Tibial nerve (tissue), 4 donors: ENCODE measurements around the gene ILF2. TPM values are rescaled to one million over a fixed set of nuclear protein-coding genes. Genes with fewer than 3 reads are reported as not detected.
"Not testable (repeated sequence)": the region's sequence is repeated elsewhere in the genome, so short reads cannot be mapped to it uniquely, and the experiment has no call there.

Experiments
- DNase-seq, 2 donors: peaks; one replicate each; pipeline ENCODE4 v3.0.0-alpha.2; 2019; ENCODE audit warnings: low spot score in 2 of 2
- H3K27ac ChIP-seq, 4 donors: fragments of 200-600 bp; sonication (generic) in 3 of 4; one replicate each; pipeline ENCODE4 v1.5.1; 2017 to 2019; ENCODE audit warnings: mild to moderate bottlenecking in 1 of 4
- H3K27me3 ChIP-seq, 2 donors: fragments of 200-600 bp; sonication (generic) in 1 of 2; one replicate each; pipeline versions ENCODE4 v1.5.1 to v1.6.0; 2017 to 2019
- H3K36me3 ChIP-seq, 3 donors: fragments of 200-600 bp; sonication (generic); one replicate each; pipeline ENCODE4 v1.5.1; 2018 to 2019
- H3K4me1 ChIP-seq, 4 donors: fragments of 200-600 bp; sonication (generic) in 3 of 4; one replicate each; pipeline ENCODE4 v1.5.1; 2017 to 2019
- H3K4me3 ChIP-seq, 4 donors: fragments of 200-600 bp; sonication (generic) in 3 of 4; one replicate each; pipeline ENCODE4 v1.5.1; 2017 to 2019; ENCODE audit warnings: mild to moderate bottlenecking in 1 of 4, moderate library complexity in 1 of 4
- H3K9me3 ChIP-seq, 4 donors: fragments of 200-600 bp; sonication (generic) in 3 of 4; one replicate each; pipeline ENCODE4 v1.5.1; 2017 to 2019
- EP300 ChIP-seq, 2 donors: sonication (generic); formaldehyde crosslinking; IDR thresholded peaks; one replicate each; pipeline ENCODE4 v1.6.1; 2017; ENCODE audit warnings: antibody characterized with exemption in 2 of 2, mild to moderate bottlenecking in 1 of 2
- POLR2A ChIP-seq, 2 donors: fragments of 450-650 bp; IDR thresholded peaks; one replicate each; pipeline ENCODE4 v1.6.1; 2017; ENCODE audit warnings: antibody characterized with exemption in 2 of 2, mild to moderate bottlenecking in 2 of 2, moderate library complexity in 2 of 2
- WGBS, 2 donors: methylation state at CpG; one replicate each; pipeline ENCODE4 v1.1.5; 2018; 5-methylcytosine and 5-hydroxymethylcytosine counted together
- total RNA-seq, 4 donors: library from RNA; depleted of rRNA; stranded (reverse); fragments of >200 nt; gene quantifications; one replicate each; pipeline ENCODE4 v1.1.0, GENCODE V29; 2016
- TF ChIP-seq, protein P1 (sequence below), 5 experiments: fragments of 200-600 bp in 3 of 5; fragments of 450-650 bp in 2 of 5; sonication (generic) in 3 of 5; IDR thresholded peaks; one replicate each; pipeline ENCODE4 v1.5.1; 2016 to 2019; ENCODE audit warnings: antibody characterized with exemption in 5 of 5, mild to moderate bottlenecking in 3 of 5, moderate library complexity in 2 of 5

ILF2 gene
- 100 to 1,000 TPM in 1 of 4 donors, 10 to 100 TPM in 3; 62.8 to 102 (median 76.7) TPM for total RNA-seq

DNA sequence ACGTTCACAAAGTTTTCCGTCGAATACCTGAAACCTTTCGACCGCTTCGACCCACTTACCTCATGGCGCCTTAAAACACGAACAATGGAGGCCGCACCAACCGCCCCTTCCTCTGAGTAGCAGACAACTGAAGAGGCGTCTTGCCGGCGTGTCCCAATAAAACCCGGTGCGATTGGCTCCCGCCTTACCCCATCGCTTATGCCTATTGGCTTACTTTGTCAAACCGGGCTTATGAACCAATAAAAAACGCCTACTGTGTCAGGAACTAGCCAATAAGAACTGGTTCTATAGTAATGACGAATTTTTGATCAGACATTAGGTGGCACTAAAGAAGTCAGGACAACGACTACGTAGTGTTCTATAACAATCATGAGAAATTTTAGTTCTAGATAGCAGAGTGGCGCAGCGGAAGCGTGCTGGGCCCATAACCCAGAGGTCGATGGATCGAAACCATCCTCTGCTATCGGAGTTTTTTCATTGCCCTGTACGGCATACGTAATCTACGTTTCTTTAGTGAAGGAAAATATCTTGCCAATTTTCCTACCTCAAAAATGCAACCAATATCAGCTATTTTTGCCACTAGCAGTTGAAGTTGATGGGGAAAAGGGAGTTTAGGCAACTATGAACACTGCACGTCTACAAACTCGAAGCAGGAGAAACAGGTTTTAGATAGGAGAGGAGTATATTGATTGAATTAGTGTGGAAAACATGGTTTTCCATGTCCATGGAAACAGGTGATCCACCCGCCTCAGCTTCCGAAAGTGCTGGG is at the start of gene ILF2:
Gene ILF2 (minus strand): TSS at position 135 of the 769 bp plus-strand sequence. CDS start 71 bp downstream, at position 64.
- H3K4me3 ChIP-seq, result peak within 1 kb of the TSS; percentile 54 to 92 (median 79)
- TF ChIP-seq, protein P1, sequence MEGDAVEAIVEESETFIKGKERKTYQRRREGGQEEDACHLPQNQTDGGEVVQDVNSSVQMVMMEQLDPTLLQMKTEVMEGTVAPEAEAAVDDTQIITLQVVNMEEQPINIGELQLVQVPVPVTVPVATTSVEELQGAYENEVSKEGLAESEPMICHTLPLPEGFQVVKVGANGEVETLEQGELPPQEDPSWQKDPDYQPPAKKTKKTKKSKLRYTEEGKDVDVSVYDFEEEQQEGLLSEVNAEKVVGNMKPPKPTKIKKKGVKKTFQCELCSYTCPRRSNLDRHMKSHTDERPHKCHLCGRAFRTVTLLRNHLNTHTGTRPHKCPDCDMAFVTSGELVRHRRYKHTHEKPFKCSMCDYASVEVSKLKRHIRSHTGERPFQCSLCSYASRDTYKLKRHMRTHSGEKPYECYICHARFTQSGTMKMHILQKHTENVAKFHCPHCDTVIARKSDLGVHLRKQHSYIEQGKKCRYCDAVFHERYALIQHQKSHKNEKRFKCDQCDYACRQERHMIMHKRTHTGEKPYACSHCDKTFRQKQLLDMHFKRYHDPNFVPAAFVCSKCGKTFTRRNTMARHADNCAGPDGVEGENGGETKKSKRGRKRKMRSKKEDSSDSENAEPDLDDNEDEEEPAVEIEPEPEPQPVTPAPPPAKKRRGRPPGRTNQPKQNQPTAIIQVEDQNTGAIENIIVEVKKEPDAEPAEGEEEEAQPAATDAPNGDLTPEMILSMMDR (IDR thresholded peaks at IDR 0.05), result peak in 3 of 5 experiments; percentile 32 to 56 (median 39)
- TF ChIP-seq EP300 (IDR thresholded peaks at IDR 0.05), result peak; percentile 86 to 95
- peak; percentile 68 to 88 for TF ChIP-seq POLR2A (IDR thresholded peaks at IDR 0.05)
- H3K4me1 ChIP-seq, result peaks cover 0 to 25% (median 9%) of the 10 kb centered on the region in 4 donors

DNA sequence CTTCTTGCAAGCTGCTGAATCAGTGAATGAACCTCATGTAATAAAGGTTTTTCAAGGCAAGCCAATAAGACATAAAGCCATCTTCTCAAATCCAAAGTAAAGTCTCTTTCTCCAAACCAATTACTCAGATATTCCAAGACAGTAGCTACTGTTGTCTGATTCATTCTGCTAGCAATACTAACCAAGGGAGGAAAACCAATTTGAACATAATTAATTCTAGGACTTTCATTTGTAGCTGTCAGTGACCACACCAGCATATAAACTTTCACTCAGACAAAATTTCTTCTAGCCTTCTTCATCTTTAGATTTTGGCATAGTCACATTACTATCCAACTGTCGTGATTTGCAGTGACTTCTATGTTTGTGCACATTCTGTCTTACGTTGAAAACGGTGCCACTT is 46.5 kb upstream of the ILF2 start:
- Histone ChIP-seq H3K9me3 (no peaks in the 10 kb centered on the region), H3K27ac (no peak overlapping the region), H3K4me1 (no peaks in the 10 kb centered on the region), H3K36me3 (no peaks in the 10 kb centered on the region), H3K27me3 (peaks cover 0 to 7% of the 10 kb centered on the region in 2 donors), H3K4me3 (no peak overlapping the region)
- DNase-seq, result no peak
- WGBS, 2 donors, result 84 to 89% methylated on average over 3 of the region's 3 CpGs
- TF ChIP-seq EP300 (IDR thresholded peaks at IDR 0.05) (no peak), POLR2A (IDR thresholded peaks at IDR 0.05) (no peak)
- TF ChIP-seq, protein P1 (IDR thresholded peaks at IDR 0.05), result no peak

More for the DNA sequence above, at the start of gene ILF2:
- Histone ChIP-seq H3K9me3 (no peaks in the 10 kb centered on the region), H3K36me3 (peaks cover 2 to 33% (median 19%) of the 10 kb centered on the region in 3 donors), H3K27ac (peak within 1 kb of the TSS; percentile 75 to 92 (median 90)), H3K27me3 (no peaks in the 10 kb centered on the region)
- peak; percentile 93 to 95 for DNase-seq
- 0 to 1% methylated on average over 35 of the region's 35 CpGs for WGBS, 2 donors

DNA sequence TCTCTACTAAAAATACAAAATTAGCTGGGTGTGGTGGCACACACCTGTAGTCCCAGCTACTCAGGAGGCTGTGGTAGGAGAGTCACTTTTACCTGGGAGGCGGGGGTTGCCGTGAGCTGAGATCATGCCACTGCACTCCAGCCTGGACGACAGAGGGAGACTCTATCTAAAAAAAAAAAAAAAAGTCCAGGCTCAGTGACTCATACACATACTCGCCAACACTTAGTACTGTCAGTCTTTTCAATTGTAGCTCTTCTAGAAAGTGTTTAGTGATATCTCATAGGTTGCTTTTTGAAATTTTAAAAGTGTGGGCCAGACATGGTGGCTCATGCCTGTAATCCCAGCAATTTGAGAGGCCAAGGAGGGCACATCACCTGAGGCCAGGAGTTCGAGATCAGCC is 45.4 kb upstream of the ILF2 start:
- DNase-seq, H3K27me3 ChIP-seq, H3K4me1 ChIP-seq, H3K4me3 ChIP-seq, H3K36me3 ChIP-seq, H3K9me3 ChIP-seq, H3K27ac ChIP-seq: not testable (repeated sequence)
- WGBS, 2 donors, result 82 to 88% methylated on average over 5 of the region's 5 CpGs

DNA sequence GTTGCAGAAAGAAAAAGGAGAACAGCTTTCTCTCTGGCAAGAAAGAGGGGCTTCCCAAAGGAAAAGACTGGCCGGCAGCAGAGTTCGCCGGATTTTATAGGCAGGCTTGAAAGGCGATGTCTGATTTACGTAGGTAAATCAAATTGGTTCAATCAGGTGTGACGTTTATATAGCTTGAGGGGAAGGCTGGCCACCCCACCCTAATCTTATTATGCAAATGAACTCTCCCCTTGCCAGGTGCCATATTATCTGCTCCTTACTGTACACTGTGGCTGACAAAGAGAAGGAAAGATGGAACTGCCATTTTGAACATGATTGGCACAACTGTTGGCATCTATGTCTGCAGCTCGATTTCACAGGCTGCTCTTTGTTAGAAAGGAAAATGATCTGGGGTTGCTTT is 40.2 kb upstream of the ILF2 start:
- TF ChIP-seq POLR2A (IDR thresholded peaks at IDR 0.05) (no peak), EP300 (IDR thresholded peaks at IDR 0.05) (no peak)
- TF ChIP-seq, protein P1 (IDR thresholded peaks at IDR 0.05), result no peak
- no peaks in the 10 kb centered on the region for H3K9me3 ChIP-seq
- no peak overlapping the region for H3K27ac ChIP-seq
- DNase-seq, result no peak
- H3K4me3 ChIP-seq, result no peak overlapping the region
- H3K27me3 ChIP-seq, result peaks cover 0 to 7% of the 10 kb centered on the region in 2 donors
- no peaks in the 10 kb centered on the region for H3K4me1 ChIP-seq
- no peaks in the 10 kb centered on the region for H3K36me3 ChIP-seq
- WGBS, 2 donors, result 34 to 35% methylated on average over 7 of the region's 7 CpGs

DNA sequence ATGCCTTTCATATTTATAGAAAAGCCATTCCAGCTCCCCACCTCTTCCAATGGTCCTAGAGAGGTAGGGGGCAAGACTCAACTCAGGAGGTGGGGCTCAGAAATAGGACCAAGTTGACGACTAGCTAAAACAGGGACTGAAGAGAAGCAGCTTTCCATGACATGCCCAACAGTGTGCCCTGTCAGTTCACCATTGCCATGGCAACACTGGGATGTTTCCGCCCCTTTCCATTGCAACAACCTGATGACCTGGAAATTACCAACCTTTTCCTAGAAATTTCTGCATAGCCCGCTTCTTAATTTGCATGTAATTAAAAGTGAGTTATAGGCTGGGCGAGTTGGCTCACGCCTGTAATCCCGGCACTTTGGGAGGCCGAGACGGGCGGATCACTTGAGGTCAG is 34.7 kb upstream of the ILF2 start:
- Histone ChIP-seq H3K4me1 (no peaks in the 10 kb centered on the region), H3K4me3 (no peak overlapping the region), H3K27me3 (no peaks in the 10 kb centered on the region), H3K27ac (no peak overlapping the region), H3K9me3 (no peaks in the 10 kb centered on the region), H3K36me3 (no peaks in the 10 kb centered on the region)
- TF ChIP-seq, protein P1 (IDR thresholded peaks at IDR 0.05), result no peak
- TF ChIP-seq EP300 (IDR thresholded peaks at IDR 0.05) (no peak), POLR2A (IDR thresholded peaks at IDR 0.05) (no peak)
- WGBS, 2 donors, result 90 to 97% methylated on average over 9 of the region's 9 CpGs
- no peak for DNase-seq
